Measurements from ENCODE around the gene SPAAR. TPM values are rescaled to one million over a fixed set of nuclear protein-coding genes. Genes with fewer than 3 reads are reported as not detected.

Gene SPAAR, protein sequence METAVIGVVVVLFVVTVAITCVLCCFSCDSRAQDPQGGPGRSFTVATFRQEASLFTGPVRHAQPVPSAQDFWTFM
- not detected for polyA plus RNA-seq (2012; ENCODE audit: insufficient read depth, insufficient read length, low read depth)

DNA sequence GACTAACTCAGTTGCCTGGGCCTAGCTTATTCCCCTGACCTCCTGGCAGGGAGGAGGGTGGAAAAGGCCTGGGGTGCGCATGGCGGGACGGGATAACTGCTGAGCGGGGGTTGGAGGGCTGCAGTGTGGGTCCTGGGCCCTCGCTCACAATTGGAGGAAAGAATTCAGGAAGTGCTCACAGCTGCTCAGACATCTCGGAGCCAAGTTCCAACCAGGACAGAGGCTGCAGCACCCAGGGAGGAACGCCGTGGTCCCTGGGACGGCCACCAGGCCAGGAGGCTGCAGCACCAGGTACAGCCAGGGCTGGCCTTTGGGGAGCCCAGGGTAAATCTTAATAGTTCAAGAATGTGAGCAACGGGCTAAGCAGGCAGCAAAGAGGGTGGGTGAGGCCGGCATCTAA is at the start of gene SPAAR:
TSS of gene SPAAR (plus strand) at position 217 of the 400 bp plus-strand sequence. CDS start 974 bp downstream, outside the sequence.
- H3K4me3 ChIP-seq (ENCODE audit: low read depth, low read length): no peak within 1 kb of the TSS
- no peaks in the 10 kb centered on the region for H3K27me3 ChIP-seq
- DNase-seq: no peak
- TF ChIP-seq, protein P1, sequence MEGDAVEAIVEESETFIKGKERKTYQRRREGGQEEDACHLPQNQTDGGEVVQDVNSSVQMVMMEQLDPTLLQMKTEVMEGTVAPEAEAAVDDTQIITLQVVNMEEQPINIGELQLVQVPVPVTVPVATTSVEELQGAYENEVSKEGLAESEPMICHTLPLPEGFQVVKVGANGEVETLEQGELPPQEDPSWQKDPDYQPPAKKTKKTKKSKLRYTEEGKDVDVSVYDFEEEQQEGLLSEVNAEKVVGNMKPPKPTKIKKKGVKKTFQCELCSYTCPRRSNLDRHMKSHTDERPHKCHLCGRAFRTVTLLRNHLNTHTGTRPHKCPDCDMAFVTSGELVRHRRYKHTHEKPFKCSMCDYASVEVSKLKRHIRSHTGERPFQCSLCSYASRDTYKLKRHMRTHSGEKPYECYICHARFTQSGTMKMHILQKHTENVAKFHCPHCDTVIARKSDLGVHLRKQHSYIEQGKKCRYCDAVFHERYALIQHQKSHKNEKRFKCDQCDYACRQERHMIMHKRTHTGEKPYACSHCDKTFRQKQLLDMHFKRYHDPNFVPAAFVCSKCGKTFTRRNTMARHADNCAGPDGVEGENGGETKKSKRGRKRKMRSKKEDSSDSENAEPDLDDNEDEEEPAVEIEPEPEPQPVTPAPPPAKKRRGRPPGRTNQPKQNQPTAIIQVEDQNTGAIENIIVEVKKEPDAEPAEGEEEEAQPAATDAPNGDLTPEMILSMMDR (IDR thresholded peaks at IDR 0.05; ENCODE audit: low read depth, low read length): no peak
- peaks cover 23% of the 10 kb centered on the region for H3K4me1 ChIP-seq
- H3K36me3 ChIP-seq: no peaks in the 10 kb centered on the region
- H3K9me3 ChIP-seq: no peaks in the 10 kb centered on the region

GRCh38 chr9:35859990-35860339 is 49.3 kb upstream of the SPAAR start:
- H3K27me3 ChIP-seq: no peaks in the 10 kb centered on the region; the same call in 1 of the 2 replicates
- H3K36me3 ChIP-seq: no peaks in the 10 kb centered on the region
- no peak for DNase-seq
- peaks cover 2% of the 10 kb centered on the region; the same call in 1 of the 2 replicates for H3K4me1 ChIP-seq
- H3K9me3 ChIP-seq: no peaks in the 10 kb centered on the region
- H3K4me3 ChIP-seq (ENCODE audit: low read depth, low read length): no peak overlapping the region
- TF ChIP-seq, protein P1 (IDR thresholded peaks at IDR 0.05; ENCODE audit: low read depth, low read length): no peak

DNA sequence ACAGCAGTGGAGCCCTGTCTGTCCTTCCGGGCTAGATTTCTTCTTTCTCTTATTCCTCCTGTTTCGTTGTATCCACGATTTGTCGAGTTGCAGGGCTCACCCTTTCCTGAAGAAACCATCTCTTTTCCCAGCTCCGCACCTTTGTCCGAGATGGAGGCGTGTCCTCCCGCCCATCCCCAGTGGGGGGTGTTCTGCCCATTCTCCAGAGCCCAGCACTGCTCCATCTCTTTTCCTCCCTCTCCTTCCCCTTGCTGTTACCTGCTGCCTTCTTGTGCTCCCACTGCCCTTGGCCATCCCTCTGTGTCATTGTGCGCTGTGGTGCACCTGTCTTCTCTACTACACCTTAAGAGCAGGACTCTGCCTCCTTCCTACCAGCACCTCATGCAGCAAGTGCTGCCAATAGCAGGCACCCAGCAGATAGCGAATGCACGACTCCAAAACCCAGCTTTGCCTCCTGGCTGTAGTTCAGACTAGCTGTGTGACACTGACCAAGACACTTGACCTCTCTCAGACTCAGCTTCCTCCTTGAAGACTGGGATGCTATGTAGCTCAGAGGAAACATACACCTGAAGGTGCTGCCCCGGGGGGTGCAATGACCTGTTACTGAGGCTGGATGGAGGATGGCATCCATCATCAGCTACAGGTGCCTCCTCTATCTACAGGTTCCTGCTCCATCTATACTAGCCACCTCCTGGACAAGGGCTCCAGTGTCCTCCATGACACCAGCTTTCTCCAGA is 48.0 kb upstream of the SPAAR start:
- Histone ChIP-seq H3K27me3 (no peaks in the 10 kb centered on the region; the same call in 1 of the 2 replicates), H3K4me1 (peaks cover 2% of the 10 kb centered on the region; the same call in 1 of the 2 replicates), H3K9me3 (no peaks in the 10 kb centered on the region), H3K36me3 (no peaks in the 10 kb centered on the region), H3K4me3 (ENCODE audit: low read depth, low read length) (no peak overlapping the region)
- TF ChIP-seq, protein P1 (IDR thresholded peaks at IDR 0.05; ENCODE audit: low read depth, low read length): no peak
- DNase-seq: no peak

DNA sequence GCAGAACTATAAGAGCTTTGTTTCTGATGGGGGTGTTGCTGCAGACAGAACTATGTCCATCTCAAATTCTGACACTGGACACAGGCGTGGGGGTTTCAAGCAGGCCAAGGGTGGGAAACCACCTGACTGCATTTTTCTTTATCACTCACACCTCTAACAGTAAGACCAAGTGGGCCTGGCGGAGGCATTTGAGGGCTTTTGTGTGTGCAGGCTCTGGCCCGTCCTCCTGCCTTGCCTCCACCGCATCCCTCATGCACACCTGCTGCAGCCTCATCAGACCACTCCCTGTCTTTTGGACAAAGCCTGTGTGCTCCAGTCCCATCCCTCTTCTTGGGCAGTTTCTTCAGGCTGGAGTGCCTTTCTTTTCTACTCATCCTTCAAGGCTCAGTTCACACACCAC is 47.0 kb upstream of the SPAAR start:
- TF ChIP-seq, protein P1 (IDR thresholded peaks at IDR 0.05; ENCODE audit: low read depth, low read length): no peak
- DNase-seq: no peak
- H3K4me3 ChIP-seq (ENCODE audit: low read depth, low read length): no peak overlapping the region
- H3K4me1 ChIP-seq: peaks cover 2% of the 10 kb centered on the region; the same call in 1 of the 2 replicates
- no peaks in the 10 kb centered on the region; the same call in 1 of the 2 replicates for H3K27me3 ChIP-seq
- H3K36me3 ChIP-seq: no peaks in the 10 kb centered on the region
- H3K9me3 ChIP-seq: no peaks in the 10 kb centered on the region

DNA sequence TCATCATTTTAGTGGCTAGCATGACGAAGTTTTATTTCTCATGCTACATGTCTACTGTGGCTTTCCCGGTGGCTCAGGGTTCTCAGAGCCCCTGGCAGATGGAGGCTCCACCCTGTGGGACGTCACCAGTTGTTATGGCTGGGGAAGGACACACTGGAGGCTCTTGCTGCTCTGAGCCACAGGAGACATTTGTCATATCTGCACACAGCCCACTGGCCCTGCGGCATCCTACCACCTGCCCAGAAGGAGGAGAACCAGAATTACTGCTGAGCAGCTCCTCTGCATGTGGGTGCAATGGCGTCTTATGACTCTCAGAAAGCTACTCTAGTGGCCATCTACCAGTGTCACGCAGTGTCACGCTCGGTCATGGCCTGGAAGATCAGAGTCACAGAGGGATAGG is 45.7 kb upstream of the SPAAR start:
- H3K36me3 ChIP-seq: no peaks in the 10 kb centered on the region
- H3K4me1 ChIP-seq: peaks cover 2% of the 10 kb centered on the region; the same call in 1 of the 2 replicates
- no peak overlapping the region for H3K4me3 ChIP-seq (ENCODE audit: low read depth, low read length)
- no peak for DNase-seq
- no peaks in the 10 kb centered on the region; the same call in 1 of the 2 replicates for H3K27me3 ChIP-seq
- H3K9me3 ChIP-seq: no peaks in the 10 kb centered on the region
- TF ChIP-seq, protein P1 (IDR thresholded peaks at IDR 0.05; ENCODE audit: low read depth, low read length): no peak

Measured in BE2C (cell line).